H1 (cell line): ENCODE data around the gene LHFPL6. TPM values are rescaled to one million over a fixed set of nuclear protein-coding genes. Genes with fewer than 3 reads are reported as not detected.

Experiments used
- CTCF ChIA-PET: fragments of 300-600 bp; sonication (Branson Sonifier 250); formaldehyde crosslinking; loops from one replicate; lab custom pipeline; 2021; ENCODE audit not compliant: partially characterized antibody; lab: Charles Lee
- POLR2A ChIA-PET: fragments of 300-600 bp; sonication (Branson Sonifier 250); formaldehyde crosslinking; loops from one replicate; lab custom pipeline; 2021; ENCODE audit warnings: inconsistent platforms; ENCODE audit not compliant: partially characterized antibody; lab: Charles Lee
- DNase-seq, 2 experiments: peaks; one replicate each; pipeline versions ENCODE4 v3.0.0 to v3.0.0-alpha.2; 2010 to 2022; ENCODE audit warnings: low spot score in 2 of 2, low read depth in 1 of 2, mixed read lengths in 1 of 2
- FAIRE-seq: peaks from 2 replicates; lab custom pipeline; 2011; peaks lifted over from hg19 to GRCh38; lab: Jason Lieb, UNC
- H2AFZ ChIP-seq: 2 replicates; pipeline ENCODE4 v1.8.1; 2012; ENCODE audit warnings: low read length, inconsistent platforms
- H2AK5ac ChIP-seq: 2 replicates; pipeline ENCODE4 v1.6.1; 2013; ENCODE audit warnings: low read depth, low read length
- H2BK120ac ChIP-seq: replicated peaks from 2 replicates; pipeline ENCODE3; 2013; ENCODE audit warnings: low read depth, low read length, inconsistent platforms
- H2BK12ac ChIP-seq: 2 replicates; pipeline ENCODE4 v1.6.1; 2013; ENCODE audit warnings: low read depth, low read length
- H2BK15ac ChIP-seq: 2 replicates; pipeline ENCODE4 v1.6.1; 2013; ENCODE audit warnings: low read length
- H2BK20ac ChIP-seq: 2 replicates; pipeline ENCODE4 v1.6.1; 2013; ENCODE audit warnings: low read length
- H2BK5ac ChIP-seq: 2 replicates; pipeline ENCODE4 v1.6.1; 2013; ENCODE audit warnings: low read depth, low read length
- H3K14ac ChIP-seq: 2 replicates; pipeline ENCODE4 v1.6.1; 2013; ENCODE audit warnings: inconsistent platforms; ENCODE audit not compliant: insufficient read length
- H3K18ac ChIP-seq: 2 replicates; pipeline ENCODE4 v1.6.1; 2013; ENCODE audit warnings: low read length; ENCODE audit errors: extremely low read depth
- H3K23ac ChIP-seq: 2 replicates; pipeline ENCODE4 v1.6.1; 2013; ENCODE audit warnings: inconsistent platforms; ENCODE audit not compliant: insufficient read length
- H3K23me2 ChIP-seq: 2 replicates; pipeline ENCODE4 v1.6.1; 2013; ENCODE audit warnings: low read depth, low read length
- H3K27ac ChIP-seq: 2 replicates; pipeline ENCODE4 v1.6.1; 2011; ENCODE audit warnings: low read depth, low read length, inconsistent platforms
- H3K27me3 ChIP-seq, 4 experiments: replicated peaks in 1 of 4; 1 replicate in 1 of 4; 2 replicates in 3 of 4; pipeline versions ENCODE4 v1.6.1 to v1.8.1; 2011 to 2013; ENCODE audit warnings: low read length in 3 of 4, mild to moderate bottlenecking in 3 of 4, inconsistent platforms in 2 of 4, mixed read lengths in 2 of 4, moderate library complexity in 1 of 4; ENCODE audit not compliant: control insufficient read depth in 3 of 4, insufficient read depth in 3 of 4; ENCODE audit errors: extremely low read depth in 1 of 4
- H3K36me3 ChIP-seq, 4 experiments: 2 replicates each; pipeline versions ENCODE4 v1.6.1 to v1.8.1; 2011 to 2013; ENCODE audit warnings: mild to moderate bottlenecking in 4 of 4, low read length in 3 of 4, moderate library complexity in 2 of 4, control low read depth in 1 of 4, inconsistent platforms in 1 of 4; ENCODE audit not compliant: insufficient read depth in 4 of 4, control insufficient read depth in 2 of 4
- H3K4ac ChIP-seq: replicated peaks from 2 replicates; pipeline ENCODE3; 2013; ENCODE audit warnings: low read length, low read depth, mixed read lengths, inconsistent platforms; ENCODE audit not compliant: insufficient read length
- H3K4me1 ChIP-seq, 4 experiments: replicated peaks in 1 of 4; 1 replicate in 1 of 4; 2 replicates in 3 of 4; pipeline versions ENCODE4 v1.6.1 to v1.8.1; 2011 to 2013; ENCODE audit warnings: low read length in 3 of 4, inconsistent platforms in 2 of 4, mixed read lengths in 1 of 4; ENCODE audit not compliant: insufficient read depth in 4 of 4, control insufficient read depth in 3 of 4
- H3K4me2 ChIP-seq, 2 experiments: 2 replicates each; pipeline versions ENCODE4 v1.6.1 to v1.8.1; 2011 to 2013; ENCODE audit warnings: low read depth in 2 of 2, low read length in 2 of 2, control low read depth in 1 of 2, inconsistent platforms in 1 of 2, mild to moderate bottlenecking in 1 of 2; ENCODE audit not compliant: insufficient read depth in 1 of 2
- H3K4me3 ChIP-seq, 4 experiments: fragments of 200-600, 300-600 bp in 1 of 4; sonication (generic), shearing (Covaris generic), sonication (Bioruptor Twin) in 1 of 4; 2 replicates each; pipeline versions ENCODE4 v1.5.1 to v1.8.1; 2011 to 2016; ENCODE audit warnings: low read length in 4 of 4, low read depth in 3 of 4, control low read depth in 2 of 4, inconsistent platforms in 2 of 4, mild to moderate bottlenecking in 2 of 4, mixed read lengths in 1 of 4, moderate library complexity in 1 of 4; ENCODE audit not compliant: insufficient read depth in 2 of 4; ENCODE audit errors: extremely low read depth in 1 of 4
- H3K56ac ChIP-seq: replicated peaks from 2 replicates; pipeline ENCODE3; 2013; ENCODE audit warnings: low read depth, mild to moderate bottlenecking, mixed read lengths, low read length, inconsistent platforms; ENCODE audit not compliant: insufficient read length
- H3K79me1 ChIP-seq: 2 replicates; pipeline ENCODE4 v1.6.1; 2013; ENCODE audit warnings: low read depth, low read length, control low read depth
- H3K79me2 ChIP-seq, 2 experiments: 2 replicates each; pipeline versions ENCODE4 v1.6.1 to v1.8.1; 2012 to 2013; ENCODE audit warnings: low read length in 2 of 2, mild to moderate bottlenecking in 2 of 2, inconsistent platforms in 1 of 2; ENCODE audit not compliant: insufficient read depth in 2 of 2, control insufficient read depth in 1 of 2
- H3K9ac ChIP-seq, 4 experiments: replicated peaks in 1 of 4; 1 replicate in 1 of 4; 2 replicates in 3 of 4; pipeline versions ENCODE4 v1.6.1 to v1.8.1; 2011 to 2013; ENCODE audit warnings: low read depth in 3 of 4, low read length in 3 of 4, control low read depth in 2 of 4, mild to moderate bottlenecking in 2 of 4, moderate library complexity in 2 of 4, inconsistent platforms in 1 of 4; ENCODE audit errors: extremely low read depth in 1 of 4
- H3K9me3 ChIP-seq, 2 experiments: 2 replicates each; pipeline versions ENCODE4 v1.6.1 to v1.8.1; 2012 to 2013; ENCODE audit warnings: mild to moderate bottlenecking in 2 of 2, moderate library complexity in 2 of 2, control low read depth in 1 of 2, inconsistent platforms in 1 of 2, low read depth in 1 of 2, low read length in 1 of 2, mixed read lengths in 1 of 2; ENCODE audit not compliant: insufficient read depth in 2 of 2
- H4K20me1 ChIP-seq, 2 experiments: replicated peaks in 1 of 2; 2 replicates each; pipeline versions ENCODE3 to v1.8.1; 2011 to 2013; ENCODE audit warnings: inconsistent platforms in 2 of 2, low read length in 2 of 2, mild to moderate bottlenecking in 1 of 2; ENCODE audit not compliant: insufficient read depth in 2 of 2, control insufficient read depth in 1 of 2
- H4K5ac ChIP-seq: 2 replicates; pipeline ENCODE4 v1.6.1; 2013; ENCODE audit warnings: low read length, low read depth, mixed read lengths, inconsistent platforms; ENCODE audit not compliant: insufficient read length
- H4K8ac ChIP-seq: 2 replicates; pipeline ENCODE4 v1.8.0; 2013; ENCODE audit warnings: mild to moderate bottlenecking, moderate library complexity, low read length, inconsistent platforms; ENCODE audit not compliant: insufficient read depth; ENCODE audit errors: extremely low read depth
- H4K91ac ChIP-seq: replicated peaks from 2 replicates; pipeline ENCODE3; 2013; ENCODE audit warnings: low read length, mixed read lengths, inconsistent platforms; ENCODE audit not compliant: insufficient read length
- TEAD4 ChIP-seq: IDR thresholded peaks from 2 replicates; pipeline ENCODE4 v1.6.1; 2012; ENCODE audit warnings: low read depth, low read length, inconsistent platforms, mixed read lengths
- WGBS, 2 experiments: shearing (Covaris generic) in 1 of 2; methylation state at CpG; one replicate each; pipeline versions ENCODE4 v1.1.6 to v1.1.7; 2013 to 2015; ENCODE audit warnings: low lambda C conversion rate in 2 of 2, mixed read lengths in 2 of 2, inconsistent platforms in 1 of 2, low coverage in 1 of 2, missing lambda C conversion rate in 1 of 2; ENCODE audit not compliant: insufficient replicate concordance in 2 of 2, insufficient coverage in 1 of 2, insufficient read length in 1 of 2; ENCODE audit errors: extremely low coverage in 1 of 2, missing lambda C conversion rate in 1 of 2; 5-methylcytosine and 5-hydroxymethylcytosine counted together
- polyA plus RNA-seq, 7 experiments: library from polyadenylated mRNA; depleted of rRNA in 3 of 7; stranded (reverse) in 5 of 7; unstranded in 2 of 7; fragments of >200 nt in 5 of 7; fragments of 200-250 nt in 2 of 7; gene quantifications; 1 replicate in 5 of 7; 2 replicates in 1 of 7; 4 replicates in 1 of 7; pipeline versions ENCODE4 v1.2.1 to v1.2.3, GENCODE V29; 2011 to 2013; ENCODE audit warnings: missing spikeins in 2 of 7, mixed read lengths in 2 of 7
- total RNA-seq: library from RNA; stranded (reverse); fragmentation: NEBNext Ultra II Directional; extraction: Animal tissue kit (Norgen Biotek cat#: 25700); gene quantifications from 2 replicates; pipeline ENCODE4 v1.2.1, GENCODE V29; 2021

Gene LHFPL6
- total and polyA plus RNA-seq, 2 of the 8 experiments (the other 6 are each of a cell fraction or from before 2014, with no cell fraction given) = 7.6 to 17.0 TPM

DNA sequence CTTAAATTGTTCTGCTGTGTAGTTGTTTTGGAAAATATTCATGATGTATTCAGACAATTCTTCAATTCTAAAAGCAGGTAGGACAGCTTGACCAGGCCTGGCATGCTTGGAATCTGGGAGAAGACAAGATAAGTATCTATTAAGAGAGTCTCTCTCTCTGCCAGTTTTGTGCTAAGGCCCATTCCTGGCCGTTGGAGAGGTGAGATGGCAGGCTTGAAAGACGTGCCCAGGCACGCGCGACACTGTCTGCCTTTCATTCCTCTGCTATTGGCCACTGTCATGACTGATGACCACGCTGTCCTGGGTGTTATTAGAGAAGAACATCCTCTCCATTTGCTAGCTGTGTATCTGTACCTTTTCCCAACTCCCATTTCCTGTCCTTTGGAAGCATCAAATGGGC, 90.3 kb downstream of the LHFPL6 start:
- Histone ChIP-seq H3K4me3 (no peak overlapping the region), H3K79me2 (no peaks in the 10 kb centered on the region), H3K27me3 (no peaks in the 10 kb centered on the region), H4K5ac (no peak overlapping the region), H3K56ac (no peak overlapping the region), H3K4ac (no peak overlapping the region), H3K23ac (no peak overlapping the region), H2BK20ac (0 out of 2 replicates have a peak overlapping the region, but pooled peaks have one; percentile 63), H2AFZ (no peak overlapping the region), H3K4me2 (no peak overlapping the region), H4K8ac (peak overlapping the region; percentile 17; the same call in 1 of the 2 replicates), H3K14ac (no peak overlapping the region), H3K9me3 (peaks cover 0 to 2% of the 10 kb centered on the region in 2 experiments; a peak in 1 of 4 replicates), H2BK12ac (peak overlapping the region; percentile 76; the same call in 1 of the 2 replicates), H2BK5ac (peak overlapping the region; percentile 72; the same call in 1 of the 2 replicates), H2BK15ac (no peak overlapping the region), H2BK120ac (no peak overlapping the region), H3K36me3 (no peaks in the 10 kb centered on the region), H4K91ac (no peak overlapping the region), H3K18ac (no peak overlapping the region), H2AK5ac (no peak overlapping the region), H3K27ac (no peak overlapping the region), H3K4me1 (peaks cover 0 to 12% (median 5%) of the 10 kb centered on the region in 4 experiments; a peak in 4 of 7 replicates), H3K23me2 (no peaks in the 10 kb centered on the region), H3K79me1 (no peaks in the 10 kb centered on the region), H3K9ac (no peak overlapping the region), H4K20me1 (no peaks in the 10 kb centered on the region)
- ChIA-PET CTCF (interaction anchor here (1.7 kb wide), 1 partner anchor 16 kb away, joined by 5 read pairs; no protein-coding TSS in a partner anchor), POLR2A (no interaction called here)
- no peak for TF ChIP-seq TEAD4
- FAIRE-seq = no peak
- 94% methylated on average over 6 of the region's 6 CpGs; no CpG with 5 or more reads in 1 of the 2 experiments for WGBS, 2 experiments
- DNase-seq = no peak
